ENCODE measurements around the gene OSGEP.

The OSGEP gene

GRCh38 chr14:20422886-20423285 is 31.7 kb downstream of the OSGEP start:
- Histone ChIP-seq H3K9me3 (ENCODE audit: control insufficient read depth, insufficient read depth, low read depth, low read length) (no peaks in the 10 kb centered on the region), H3K4me3 (ENCODE audit: low read depth, low read length) (no peak overlapping the region), H3K27ac (ENCODE audit: extremely low read depth, low read depth, low read length) (no peak overlapping the region), H3K36me3 (ENCODE audit: control insufficient read depth in 2 of 2, insufficient read depth in 1 of 2, low read length in 2 of 2) (no peaks in the 10 kb centered on the region), H3K4me1 (ENCODE audit: control insufficient read depth, insufficient read depth, low read length) (no peaks in the 10 kb centered on the region)
- CTCF ChIA-PET: interaction anchor here (0.5 to 1.5 kb wide), 2 partner anchors 73 to 185 kb away, joined by 3 to 4 read pairs; no protein-coding TSS in a partner anchor
- TF ChIP-seq PRDM6 (tag by site-specific recombination; IDR thresholded peaks at IDR 0.05): peak; percentile 40; the same call in 1 of the 2 replicates
- TF ChIP-seq MEIS1 (CRISPR knock-in tag; IDR thresholded peaks at IDR 0.05; ENCODE audit: borderline replicate concordance): no peak
- no peak for TF ChIP-seq SP3 (tag by site-specific recombination; IDR thresholded peaks at IDR 0.05)
- TF ChIP-seq SCRT2 (tag by site-specific recombination; IDR thresholded peaks at IDR 0.05): peak; percentile 42; the same call in 1 of the 2 replicates
- TF ChIP-seq FEZF1 (tag by site-specific recombination; IDR thresholded peaks at IDR 0.05): peak; percentile 55
- no peak for TF ChIP-seq ZNF623 (tag by site-specific recombination; IDR thresholded peaks at IDR 0.05)
- no peak for TF ChIP-seq ZNF701 (tag by site-specific recombination; IDR thresholded peaks at IDR 0.05)
- TF ChIP-seq ZNF16 (tag by site-specific recombination; IDR thresholded peaks at IDR 0.05; ENCODE audit: low read depth): no peak
- TF ChIP-seq ZBTB6 (tag by site-specific recombination; IDR thresholded peaks at IDR 0.05): no peak
- TF ChIP-seq SCRT1 (tag by site-specific recombination; IDR thresholded peaks at IDR 0.05; ENCODE audit: borderline replicate concordance): peak; percentile 64; the same call in 1 of the 2 replicates
- TF ChIP-seq ZNF792 (tag by site-specific recombination; IDR thresholded peaks at IDR 0.05): no peak
- POLR2A ChIA-PET: interaction anchor here (1.3 kb wide), 1 partner anchor 10 kb away, joined by 3 read pairs; the partner anchor contains the start of gene TEP1

GRCh38 chr14:20421267-20421666 is 33.3 kb downstream of the OSGEP start:
- Histone ChIP-seq H3K27ac (ENCODE audit: extremely low read depth, low read depth, low read length) (no peak overlapping the region), H3K4me1 (ENCODE audit: control insufficient read depth, insufficient read depth, low read length) (peaks cover 3% of the 10 kb centered on the region; the same call in 1 of the 2 replicates), H3K9me3 (ENCODE audit: control insufficient read depth, insufficient read depth, low read depth, low read length) (no peaks in the 10 kb centered on the region), H3K36me3 (ENCODE audit: control insufficient read depth in 2 of 2, insufficient read depth in 1 of 2, low read length in 2 of 2) (no peaks in the 10 kb centered on the region), H3K4me3 (ENCODE audit: low read depth, low read length) (no peak overlapping the region)
- ChIA-PET CTCF (interaction anchor here (0.6 to 0.7 kb wide), 2 partner anchors 11 to 216 kb away, joined by 3 to 5 read pairs; no protein-coding TSS in a partner anchor), POLR2A (interaction anchor here (0.9 kb wide), 1 partner anchor 33 kb away, joined by 3 read pairs; the partner anchor contains the start of genes APEX1 and OSGEP)
- TF ChIP-seq ZNF701 (tag by site-specific recombination; IDR thresholded peaks at IDR 0.05) (no peak), ZNF768 (tag by site-specific recombination; IDR thresholded peaks at IDR 0.05) (no peak), ZNF362 (tag by site-specific recombination; IDR thresholded peaks at IDR 0.05) (no peak), ZNF341 (tag by site-specific recombination; IDR thresholded peaks at IDR 0.05; ENCODE audit: low read depth) (no peak), ZNF202 (tag by site-specific recombination; IDR thresholded peaks at IDR 0.05; ENCODE audit: borderline replicate concordance) (no peak), YY1 (tag by site-specific recombination; IDR thresholded peaks at IDR 0.05) (no peak)

- no peaks in the 10 kb centered on the region for H3K9me3 ChIP-seq (ENCODE audit: control insufficient read depth, insufficient read depth, low read depth, low read length)
- peaks cover 7% of the 10 kb centered on the region; the same call in 1 of the 2 replicates for H3K4me1 ChIP-seq (ENCODE audit: control insufficient read depth, insufficient read depth, low read length)
- POLR2A ChIA-PET: no interaction called here
- no peak overlapping the region for H3K4me3 ChIP-seq (ENCODE audit: low read depth, low read length)
- CTCF ChIA-PET: no interaction called here
- TF ChIP-seq ZFP41 (tag by site-specific recombination; IDR thresholded peaks at IDR 0.05; ENCODE audit: borderline replicate concordance) (no peak), ZNF133 (tag by site-specific recombination; IDR thresholded peaks at IDR 0.05) (peak; percentile 67; the same call in 1 of the 2 replicates)
- H3K36me3 ChIP-seq (ENCODE audit: control insufficient read depth in 2 of 2, insufficient read depth in 1 of 2, low read length in 2 of 2): no peaks in the 10 kb centered on the region
- H3K27ac ChIP-seq (ENCODE audit: extremely low read depth, low read depth, low read length): no peak overlapping the region
Measured at GRCh38 chr14:20419419-20419818, 35.2 kb downstream of the OSGEP start.
